OCI-LY3 (cell line): ENCODE results near the gene ERI3.

Experiments used
- H2AFZ ChIP-seq: fragments of 200-600, 300-600 bp; shearing (Covaris generic); 2 replicates; pipeline ENCODE4 v1.6.0; 2014; ENCODE audit warnings: antibody characterized with exemption, low read depth, low read length
- H3K27ac ChIP-seq: fragments of 200-600, 300-600 bp; sonication (generic); 2 replicates; pipeline ENCODE4 v1.5.1; 2014; ENCODE audit warnings: mild to moderate bottlenecking, low read length, moderate library complexity, mixed read lengths
- H3K27me3 ChIP-seq: fragments of 200-600, 300-600 bp; sonication (generic); 2 replicates; pipeline ENCODE4 v1.6.1; 2014; ENCODE audit warnings: low read depth, low read length, mixed read lengths
- H3K36me3 ChIP-seq: fragments of 200-600, 300-600 bp; sonication (generic); replicated peaks from 2 replicates; pipeline ENCODE3; 2014; ENCODE audit warnings: low read depth, low read length, mixed read lengths
- H3K4me1 ChIP-seq: fragments of 300-600, 200-600 bp; sonication (generic); 2 replicates; pipeline ENCODE4 v1.6.1; 2014; ENCODE audit warnings: low read length, mixed read lengths
- H3K4me2 ChIP-seq: fragments of 200-600, 300-600 bp; sonication (generic); 2 replicates; pipeline ENCODE4 v1.6.1; 2014; ENCODE audit warnings: low read length, mixed read lengths
- H3K4me3 ChIP-seq: fragments of 300-600, 200-600 bp; sonication (generic); 2 replicates; pipeline ENCODE4 v1.5.1; 2014; ENCODE audit warnings: antibody characterized with exemption, mild to moderate bottlenecking, low read length, moderate library complexity
- H3K79me2 ChIP-seq: fragments of 300-600, 200-600 bp; shearing (Covaris generic); 2 replicates; pipeline ENCODE4 v1.6.1; 2014; ENCODE audit warnings: mild to moderate bottlenecking, low read length, mixed read lengths
- H3K9ac ChIP-seq: fragments of 300-600, 200-600 bp; shearing (Covaris generic); 2 replicates; pipeline ENCODE4 v1.6.0; 2014; ENCODE audit warnings: mild to moderate bottlenecking, low read length, moderate library complexity
- H3K9me3 ChIP-seq: fragments of 200-600, 300-600 bp; shearing (Covaris generic); 2 replicates; pipeline ENCODE4 v1.6.1; 2014; ENCODE audit warnings: low read length, mixed read lengths; ENCODE audit not compliant: insufficient read depth
- H4K20me1 ChIP-seq: fragments of 200-600, 300-600 bp; sonication (generic); 2 replicates; pipeline ENCODE4 v1.6.1; 2016; ENCODE audit warnings: low read length, mixed read lengths; ENCODE audit not compliant: insufficient read depth
- CTCF ChIP-seq: fragments of 200-600, 300-600 bp; sonication (generic); IDR thresholded peaks from 2 replicates; pipeline ENCODE4 v1.5.1; 2014; ENCODE audit warnings: antibody characterized with exemption, low read length, low read depth
- EZH2phosphoT487 ChIP-seq: fragments of 200-600 bp; shearing (Covaris generic); IDR thresholded peaks from 2 replicates; pipeline ENCODE4 v1.6.1; 2018; ENCODE audit warnings: antibody characterized with exemption, mixed run types, low read depth

ERI3 gene

DNA sequence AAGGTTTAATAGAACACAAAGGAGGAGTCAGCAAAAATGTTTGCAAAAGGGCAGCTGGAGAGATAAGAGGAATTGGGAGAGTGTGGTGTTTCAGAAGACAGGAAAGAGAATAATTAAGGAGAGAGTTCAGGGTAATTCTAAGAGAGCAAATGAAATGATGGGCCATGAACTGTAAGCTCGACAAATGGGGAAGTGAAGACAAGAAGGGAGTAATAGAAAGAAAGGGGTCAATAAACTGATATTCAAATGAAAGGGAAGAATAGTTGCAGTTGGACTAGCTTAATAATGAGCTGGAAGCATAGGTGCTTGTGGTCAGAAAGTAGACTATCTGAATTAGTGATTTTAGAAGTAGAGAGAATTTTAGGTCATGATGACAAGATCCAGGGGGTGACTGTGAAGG, 34.4 kb upstream of the ERI3 start:
- TF ChIP-seq CTCF: no peak
- TF ChIP-seq EZH2phosphoT487: no peak
- no peaks in the 10 kb centered on the region for H3K36me3 ChIP-seq
- no peak overlapping the region for H2AFZ ChIP-seq
- no peak overlapping the region for H3K4me2 ChIP-seq
- H3K79me2 ChIP-seq: no peaks in the 10 kb centered on the region
- no peaks in the 10 kb centered on the region for H4K20me1 ChIP-seq
- no peak overlapping the region for H3K4me3 ChIP-seq
- peaks cover 8% of the 10 kb centered on the region; the same call in 1 of the 2 replicates for H3K27me3 ChIP-seq
- peaks cover 9% of the 10 kb centered on the region for H3K4me1 ChIP-seq
- no peaks in the 10 kb centered on the region for H3K9me3 ChIP-seq
- H3K27ac ChIP-seq: no peak overlapping the region
- H3K9ac ChIP-seq: no peak overlapping the region

GRCh38 chr1:44388551-44388950, 33.5 kb upstream of the ERI3 start:
- peaks cover 9% of the 10 kb centered on the region for H3K4me1 ChIP-seq
- no peaks in the 10 kb centered on the region for H4K20me1 ChIP-seq
- no peak overlapping the region for H3K4me3 ChIP-seq
- no peaks in the 10 kb centered on the region for H3K9me3 ChIP-seq
- no peaks in the 10 kb centered on the region for H3K79me2 ChIP-seq
- no peak overlapping the region for H2AFZ ChIP-seq
- peaks cover 8% of the 10 kb centered on the region; the same call in 1 of the 2 replicates for H3K27me3 ChIP-seq
- no peak overlapping the region for H3K9ac ChIP-seq
- H3K4me2 ChIP-seq: no peak overlapping the region
- TF ChIP-seq CTCF (no peak), EZH2phosphoT487 (no peak)
- no peaks in the 10 kb centered on the region for H3K36me3 ChIP-seq
- H3K27ac ChIP-seq: no peak overlapping the region

- H4K20me1 ChIP-seq: no peaks in the 10 kb centered on the region
- H3K4me2 ChIP-seq: no peak overlapping the region
- no peaks in the 10 kb centered on the region for H3K79me2 ChIP-seq
- H3K4me3 ChIP-seq: no peak overlapping the region
- H3K27ac ChIP-seq: no peak overlapping the region
- H3K4me1 ChIP-seq: peaks cover 6% of the 10 kb centered on the region; the same call in 1 of the 2 replicates
- no peaks in the 10 kb centered on the region for H3K9me3 ChIP-seq
- no peak for TF ChIP-seq CTCF
- TF ChIP-seq EZH2phosphoT487: no peak
- H3K27me3 ChIP-seq: peaks cover 5% of the 10 kb centered on the region; the same call in 1 of the 2 replicates
- no peaks in the 10 kb centered on the region for H3K36me3 ChIP-seq
- H3K9ac ChIP-seq: no peak overlapping the region
- H2AFZ ChIP-seq: no peak overlapping the region
Observed at GRCh38 chr1:44380666-44381177, 25.7 kb upstream of the ERI3 start.

- no peak overlapping the region for H3K4me3 ChIP-seq
- peaks cover 6% of the 10 kb centered on the region; the same call in 1 of the 2 replicates for H3K4me1 ChIP-seq
- H3K9ac ChIP-seq: no peak overlapping the region
- H3K36me3 ChIP-seq: no peaks in the 10 kb centered on the region
- H3K9me3 ChIP-seq: no peaks in the 10 kb centered on the region
- no peak for TF ChIP-seq EZH2phosphoT487
- peak; percentile 76 for TF ChIP-seq CTCF
- H3K79me2 ChIP-seq: no peaks in the 10 kb centered on the region
- H4K20me1 ChIP-seq: no peaks in the 10 kb centered on the region
- no peak overlapping the region for H3K27ac ChIP-seq
- no peak overlapping the region for H2AFZ ChIP-seq
- no peak overlapping the region for H3K4me2 ChIP-seq
- peaks cover 4% of the 10 kb centered on the region; the same call in 1 of the 2 replicates for H3K27me3 ChIP-seq
Observed at GRCh38 chr1:44377925-44378784, 23.1 kb upstream of the ERI3 start.
